ENCODE data around the gene NFKB2. TPM values are rescaled to one million over a fixed set of nuclear protein-coding genes. Genes with fewer than 3 reads are reported as not detected.

NFKB2 gene
- 7.5 TPM for total RNA-seq (ENCODE audit: unreplicated experiment)
- long read RNA-seq, result 0 reads

GRCh38 chr10:102395400-102396316 is at the start of gene NFKB2:
Gene NFKB2, plus strand, starts transcription at chr10:102395705. Its CDS starts 255 bp downstream, at chr10:102395960.
- no peak for TF ChIP-seq CTCF (IDR thresholded peaks at IDR 0.05; ENCODE audit: partially characterized antibody, unreplicated experiment)
- DNase-seq, result peak; percentile 90
- no peaks in the 10 kb centered on the region for H3K36me3 Mint-ChIP-seq (ENCODE audit: unreplicated experiment)
- H3K9me3 Mint-ChIP-seq (ENCODE audit: unreplicated experiment), result peaks cover 4% of the 10 kb centered on the region
- peak within 1 kb of the TSS; percentile 20 for H3K27ac Mint-ChIP-seq (ENCODE audit: unreplicated experiment)
- H3K4me3 Mint-ChIP-seq (ENCODE audit: unreplicated experiment), result peak within 1 kb of the TSS; percentile 91
- peaks cover 13% of the 10 kb centered on the region for H3K27me3 Mint-ChIP-seq (ENCODE audit: unreplicated experiment)
- H3K4me1 Mint-ChIP-seq (ENCODE audit: low read depth, unreplicated experiment), result peaks cover 14% of the 10 kb centered on the region

GRCh38 chr10:102347236-102347828 is 48.2 kb upstream of the NFKB2 start:
- peaks cover under 1% of the 10 kb centered on the region for H3K4me1 Mint-ChIP-seq (ENCODE audit: low read depth, unreplicated experiment)
- H3K4me3 Mint-ChIP-seq (ENCODE audit: unreplicated experiment), result no peak overlapping the region
- peak; percentile 67 for DNase-seq
- no peaks in the 10 kb centered on the region for H3K27me3 Mint-ChIP-seq (ENCODE audit: unreplicated experiment)
- no peak overlapping the region for H3K27ac Mint-ChIP-seq (ENCODE audit: unreplicated experiment)
- H3K9me3 Mint-ChIP-seq (ENCODE audit: unreplicated experiment), result peaks cover 4% of the 10 kb centered on the region
- no peaks in the 10 kb centered on the region for H3K36me3 Mint-ChIP-seq (ENCODE audit: unreplicated experiment)
- no peak for TF ChIP-seq CTCF (IDR thresholded peaks at IDR 0.05; ENCODE audit: partially characterized antibody, unreplicated experiment)

GRCh38 chr10:102352066-102352715 is 43.3 kb upstream of the NFKB2 start:
- DNase-seq, result peak; percentile 76
- Mint-ChIP-seq H3K27ac (ENCODE audit: unreplicated experiment) (no peak overlapping the region), H3K4me1 (ENCODE audit: low read depth, unreplicated experiment) (peaks cover 2% of the 10 kb centered on the region), H3K36me3 (ENCODE audit: unreplicated experiment) (no peaks in the 10 kb centered on the region), H3K9me3 (ENCODE audit: unreplicated experiment) (peaks cover 4% of the 10 kb centered on the region), H3K4me3 (ENCODE audit: unreplicated experiment) (no peak overlapping the region), H3K27me3 (ENCODE audit: unreplicated experiment) (no peaks in the 10 kb centered on the region)
- peak; percentile 94 for TF ChIP-seq CTCF (IDR thresholded peaks at IDR 0.05; ENCODE audit: partially characterized antibody, unreplicated experiment)

- no peak for DNase-seq
- no peaks in the 10 kb centered on the region for H3K36me3 Mint-ChIP-seq (ENCODE audit: unreplicated experiment)
- no peak overlapping the region for H3K27ac Mint-ChIP-seq (ENCODE audit: unreplicated experiment)
- peaks cover 2% of the 10 kb centered on the region for H3K27me3 Mint-ChIP-seq (ENCODE audit: unreplicated experiment)
- H3K9me3 Mint-ChIP-seq (ENCODE audit: unreplicated experiment), result peaks cover 1% of the 10 kb centered on the region
- peaks cover 2% of the 10 kb centered on the region for H3K4me1 Mint-ChIP-seq (ENCODE audit: low read depth, unreplicated experiment)
- no peak for TF ChIP-seq CTCF (IDR thresholded peaks at IDR 0.05; ENCODE audit: partially characterized antibody, unreplicated experiment)
- H3K4me3 Mint-ChIP-seq (ENCODE audit: unreplicated experiment), result no peak overlapping the region
Observed at GRCh38 chr10:102354451-102354850, 41.1 kb upstream of the NFKB2 start.
